GM21717 (cell line): Measurements from ENCODE around the gene TMIGD3.
A peak's percentile ranks its signal among the peaks of the same experiment; 100 is the strongest.
"Not testable (repeated sequence)": the region's sequence is repeated elsewhere in the genome, so short reads cannot be mapped to it uniquely, and the experiment has no call there.

ENCODE experiments used
- ATAC-seq: cut with Tn5 transposase; IDR thresholded peaks from one replicate; pipeline ENCODE4 v1.9.1; 2021; ENCODE audit warnings: mild to moderate bottlenecking, moderate library complexity; ENCODE audit not compliant: unreplicated experiment

TMIGD3 gene

DNA sequence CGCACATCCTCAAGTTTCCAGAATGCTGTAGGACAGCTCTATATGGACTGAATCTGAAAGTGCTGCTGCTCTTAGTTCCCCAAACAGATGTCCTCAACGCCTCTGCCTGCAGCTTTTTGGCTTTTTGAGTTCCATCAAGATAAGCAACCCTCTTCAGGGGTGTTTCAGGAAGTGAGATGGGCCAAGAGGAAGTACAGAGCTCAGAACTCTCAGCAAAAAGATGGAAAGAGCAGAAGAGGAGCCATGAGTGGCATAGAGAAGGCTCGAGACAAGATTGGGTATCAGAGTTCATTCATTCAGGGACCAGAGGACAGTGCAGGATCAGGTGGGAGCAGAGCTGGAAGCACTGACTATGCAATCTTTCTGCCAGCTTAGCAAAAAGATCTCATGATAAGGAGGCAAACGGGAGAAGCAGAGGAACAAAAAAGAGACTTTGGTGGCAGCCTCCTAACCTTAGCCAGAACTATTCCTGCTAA, at the start of gene TMIGD3, which contains the start of gene ADORA3:
Gene TMIGD3 (minus strand): TSS at position 49 of the 476 bp plus-strand sequence. CDS start 279 bp downstream, outside the sequence.
Gene ADORA3 (minus strand): TSS at position 49 of the 476 bp plus-strand sequence. CDS start 279 bp downstream, outside the sequence.
- no peak for ATAC-seq

DNA sequence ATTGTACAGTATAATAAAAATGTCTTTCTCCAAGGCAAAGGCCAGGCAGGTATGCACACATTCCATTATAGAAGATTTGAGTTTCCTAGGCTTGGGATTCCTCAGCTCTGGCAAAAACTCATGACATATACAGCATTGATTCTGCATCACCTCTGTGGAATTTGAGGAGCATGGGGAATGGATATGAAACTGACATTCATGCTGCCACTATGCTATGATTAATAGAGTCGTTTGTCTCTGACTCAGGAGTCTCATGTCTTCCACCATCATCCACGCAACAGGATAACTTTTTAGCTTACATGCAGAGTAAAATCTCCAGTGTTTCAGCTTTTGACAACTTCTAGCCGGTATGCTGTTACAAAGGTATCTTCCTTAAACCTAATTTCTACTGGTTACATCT, 49.8 kb upstream of the TMIGD3 start:
- no peak for ATAC-seq

DNA sequence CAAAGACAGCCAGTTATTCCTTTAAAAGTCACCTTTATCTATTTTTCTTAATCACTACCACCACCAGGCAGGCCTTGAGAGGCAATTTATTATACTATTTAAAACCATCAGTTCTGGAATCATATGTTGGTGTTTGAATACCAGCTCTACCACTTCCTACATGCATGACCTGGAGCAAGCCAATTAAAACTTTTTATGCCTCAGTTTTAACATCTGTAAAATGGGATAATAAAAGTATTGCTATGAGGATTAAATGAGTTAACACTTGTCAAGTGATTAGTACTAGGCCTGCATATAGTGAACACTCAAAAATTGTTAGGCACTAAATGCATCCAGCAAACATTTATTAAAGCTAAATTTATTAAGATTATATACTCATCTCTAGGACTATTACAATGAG, 49.2 kb upstream of the TMIGD3 start:
- ATAC-seq, result no peak

DNA sequence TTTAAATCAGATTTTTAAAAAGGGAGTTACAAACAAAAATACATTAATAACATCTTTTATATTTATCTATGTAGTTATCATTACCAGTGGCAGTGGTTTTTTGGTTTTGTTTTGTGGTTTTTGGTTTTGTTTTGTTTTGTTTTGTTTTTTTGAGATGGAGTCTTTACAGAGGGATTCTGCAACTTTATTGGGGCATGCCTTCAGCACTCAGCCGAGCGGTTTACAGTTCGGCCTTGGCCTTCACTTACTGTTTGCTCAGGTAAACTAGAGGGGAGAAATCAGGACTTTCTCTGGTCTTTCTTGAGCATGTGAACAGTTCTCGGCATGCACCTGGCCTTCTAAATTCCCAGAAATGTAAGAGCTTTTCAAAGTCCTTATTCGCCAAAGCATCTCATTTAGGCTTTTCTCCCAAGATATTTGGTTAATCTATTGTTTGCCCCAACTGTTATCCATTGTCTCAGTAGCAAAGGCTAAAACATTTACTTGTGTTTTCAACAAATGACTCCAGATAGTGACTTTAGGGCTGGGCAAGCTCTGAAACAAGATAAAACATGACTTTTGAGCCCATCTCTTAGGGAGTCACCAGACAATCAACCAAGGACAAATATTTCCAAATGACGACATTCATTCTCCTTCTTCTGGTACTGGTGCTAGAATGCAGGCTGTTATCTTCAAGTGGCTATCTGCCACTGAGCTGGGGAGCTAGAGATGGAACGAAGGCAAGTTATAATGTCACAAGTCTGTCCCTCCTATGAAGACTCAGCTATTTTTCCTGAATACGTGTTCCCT, 48.4 kb upstream of the TMIGD3 start:
- no peak for ATAC-seq

DNA sequence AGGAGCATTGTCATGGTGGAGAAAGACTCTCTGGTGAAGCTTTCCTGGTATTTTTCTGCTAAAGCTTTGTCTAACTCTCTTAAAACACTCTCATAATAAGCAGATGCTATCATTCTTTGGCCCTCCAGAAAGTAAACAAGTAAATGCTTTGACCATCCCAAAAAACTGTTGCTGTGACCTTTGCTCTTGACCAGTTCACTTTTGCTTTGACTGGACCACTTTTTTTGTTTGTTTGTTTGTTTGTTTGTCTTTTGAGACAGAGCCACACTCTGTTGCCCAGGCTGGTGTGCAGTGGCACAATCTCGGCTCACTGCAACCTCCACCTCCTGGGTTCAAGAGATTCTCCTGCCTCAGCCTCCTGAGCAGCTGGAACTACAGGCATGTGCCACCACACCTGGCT, 44.4 kb upstream of the TMIGD3 start:
- not testable (repeated sequence) for ATAC-seq

DNA sequence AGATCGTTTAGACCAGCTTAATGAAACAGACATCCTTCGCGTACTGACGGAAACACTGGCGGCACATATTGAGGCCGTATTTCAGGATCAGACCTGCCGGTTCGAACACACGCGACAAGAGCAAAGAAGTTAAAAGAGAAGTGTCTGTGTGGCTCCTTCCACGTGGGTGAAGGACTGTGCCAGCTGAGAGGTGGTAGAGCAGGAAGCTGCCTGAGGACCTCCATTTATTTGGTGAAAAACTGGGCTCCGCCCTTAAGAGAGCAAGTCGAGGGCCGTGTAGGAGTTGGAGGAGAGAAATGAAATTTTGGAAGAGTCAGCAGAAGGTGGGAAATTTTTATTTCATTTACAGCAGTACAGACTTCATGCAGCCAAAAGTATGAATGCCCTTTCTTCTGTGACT, 38.8 kb upstream of the TMIGD3 start:
- no peak for ATAC-seq

DNA sequence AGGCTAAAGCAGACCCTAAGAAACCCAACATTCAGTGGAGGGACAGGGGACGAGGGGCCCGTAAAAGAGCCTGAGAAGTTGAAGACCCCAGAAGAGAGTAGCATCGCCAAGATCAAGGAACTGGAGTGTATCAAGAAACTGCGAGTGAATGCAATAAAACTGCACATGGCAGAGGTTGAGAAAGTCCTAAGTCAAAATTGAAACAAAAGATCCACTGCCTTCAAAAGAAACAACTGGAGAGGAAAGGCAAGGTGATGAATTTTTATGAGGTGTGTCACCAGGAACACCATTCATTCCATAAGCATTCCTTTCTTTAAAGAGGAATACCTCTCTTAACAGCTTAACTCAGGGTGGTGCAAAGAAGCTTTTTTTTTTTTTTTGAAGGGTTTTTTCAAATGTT, 38.3 kb upstream of the TMIGD3 start:
- no peak for ATAC-seq

DNA sequence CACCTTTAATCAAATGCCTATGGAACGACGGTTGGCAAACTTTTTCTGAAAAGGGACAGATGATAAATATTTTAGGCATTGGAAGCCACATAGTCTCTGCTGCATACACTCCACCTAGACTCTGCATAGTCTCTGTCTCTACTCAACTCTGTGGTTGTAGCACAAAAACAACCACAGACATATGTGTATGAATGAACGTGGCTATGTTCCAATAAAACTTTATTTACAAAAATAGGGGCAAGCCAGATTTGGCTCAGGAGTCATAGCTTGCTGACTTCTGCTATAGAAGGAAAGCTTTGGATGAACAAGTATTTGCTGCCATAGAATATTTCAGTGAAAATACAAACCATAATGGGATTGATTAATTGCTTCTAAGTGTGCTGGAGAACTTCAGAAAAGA, 37.5 kb upstream of the TMIGD3 start:
- ATAC-seq, result no peak

DNA sequence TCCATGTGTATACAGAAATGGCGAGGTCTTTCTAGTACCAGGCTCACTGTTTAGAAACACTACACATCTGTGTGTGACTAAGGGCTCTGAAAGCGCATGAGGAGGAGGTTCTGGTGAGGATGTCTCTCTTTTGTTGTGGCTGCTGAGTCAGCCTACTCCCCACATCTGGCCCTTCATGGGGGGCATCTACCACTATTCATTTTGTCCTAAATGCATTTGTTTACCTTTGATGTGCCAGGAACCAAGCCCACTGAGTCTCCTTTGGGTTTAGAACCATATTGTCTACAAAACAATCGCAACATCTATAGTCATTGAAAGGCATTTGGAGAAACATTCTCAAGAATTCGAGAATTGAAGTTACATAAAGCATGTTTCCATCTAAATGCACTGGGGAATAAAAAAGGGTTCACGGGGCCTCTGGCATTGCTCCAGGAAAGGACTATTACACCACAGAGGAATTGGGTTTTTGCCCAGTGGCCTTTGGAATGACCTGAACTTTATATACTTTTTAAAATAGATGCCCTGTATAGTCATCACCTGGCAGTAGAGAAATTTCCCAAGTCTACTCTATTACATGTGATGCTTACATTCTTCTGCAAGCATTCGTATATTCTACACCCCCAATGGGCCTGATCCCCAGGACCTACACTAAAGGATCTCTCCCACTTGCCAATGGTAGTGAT, 35.1 kb upstream of the TMIGD3 start:
- no peak for ATAC-seq

DNA sequence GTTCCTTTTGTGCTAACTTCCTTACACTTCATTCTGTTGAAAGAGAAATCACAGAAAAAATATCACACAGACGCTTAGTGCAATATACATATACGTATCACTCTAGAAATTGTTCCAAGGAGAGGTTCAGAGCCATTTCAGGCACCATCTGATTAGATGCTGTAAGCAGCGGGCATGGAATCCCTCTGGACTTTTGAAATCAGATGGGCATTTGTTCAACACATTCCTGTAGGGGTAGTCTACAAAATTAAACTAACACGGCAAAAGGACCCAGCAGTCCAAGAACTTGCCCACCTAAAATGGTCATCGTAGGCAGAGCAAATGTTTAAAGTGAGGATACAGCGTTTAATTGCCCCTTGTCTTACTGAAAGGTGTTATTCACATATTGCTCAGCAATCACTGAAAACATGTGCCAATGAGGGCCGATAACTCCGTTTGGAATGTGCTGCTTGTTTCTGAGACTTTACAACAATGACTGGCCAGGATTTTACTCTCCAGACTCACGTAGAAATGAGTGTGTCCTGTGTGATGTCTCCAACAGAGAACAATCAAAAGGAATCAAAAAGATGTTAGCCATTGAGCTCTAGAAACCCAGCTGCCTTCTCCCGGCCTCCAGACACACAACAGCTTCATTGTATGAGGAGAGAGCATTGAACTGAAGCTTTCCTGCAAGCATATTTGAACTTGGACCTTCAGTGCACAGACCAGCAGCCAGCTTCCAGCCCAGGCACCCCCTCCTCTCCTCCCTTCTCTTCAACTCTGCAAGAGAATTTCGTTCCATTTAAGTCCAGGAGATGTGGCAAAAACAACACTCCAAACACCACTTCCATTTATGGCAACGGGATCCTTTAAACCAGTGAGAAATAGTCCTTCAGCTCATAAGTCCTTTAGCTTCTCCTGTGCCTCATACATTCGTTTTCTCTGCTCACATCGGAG, 32.1 kb upstream of the TMIGD3 start:
- no peak for ATAC-seq

DNA sequence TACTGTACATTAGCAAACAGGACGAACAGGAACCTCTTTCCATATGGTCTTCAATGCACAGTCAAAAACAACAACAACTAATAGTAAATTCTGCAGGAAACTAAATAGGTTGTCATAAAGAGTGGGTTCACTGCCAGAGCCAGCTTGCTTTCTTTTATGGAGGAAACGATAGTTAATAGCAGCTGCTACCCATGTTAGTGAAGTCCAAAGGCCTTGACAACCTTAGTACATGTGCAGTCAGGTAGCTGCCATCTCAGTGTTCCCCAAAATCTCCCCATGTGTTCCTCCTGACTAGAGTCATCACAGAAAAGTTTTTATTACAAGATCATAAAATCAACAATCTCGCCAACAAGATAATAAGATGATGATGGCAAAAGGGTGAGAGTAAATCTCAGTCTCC, 16.6 kb upstream of the TMIGD3 start:
- no peak for ATAC-seq

DNA sequence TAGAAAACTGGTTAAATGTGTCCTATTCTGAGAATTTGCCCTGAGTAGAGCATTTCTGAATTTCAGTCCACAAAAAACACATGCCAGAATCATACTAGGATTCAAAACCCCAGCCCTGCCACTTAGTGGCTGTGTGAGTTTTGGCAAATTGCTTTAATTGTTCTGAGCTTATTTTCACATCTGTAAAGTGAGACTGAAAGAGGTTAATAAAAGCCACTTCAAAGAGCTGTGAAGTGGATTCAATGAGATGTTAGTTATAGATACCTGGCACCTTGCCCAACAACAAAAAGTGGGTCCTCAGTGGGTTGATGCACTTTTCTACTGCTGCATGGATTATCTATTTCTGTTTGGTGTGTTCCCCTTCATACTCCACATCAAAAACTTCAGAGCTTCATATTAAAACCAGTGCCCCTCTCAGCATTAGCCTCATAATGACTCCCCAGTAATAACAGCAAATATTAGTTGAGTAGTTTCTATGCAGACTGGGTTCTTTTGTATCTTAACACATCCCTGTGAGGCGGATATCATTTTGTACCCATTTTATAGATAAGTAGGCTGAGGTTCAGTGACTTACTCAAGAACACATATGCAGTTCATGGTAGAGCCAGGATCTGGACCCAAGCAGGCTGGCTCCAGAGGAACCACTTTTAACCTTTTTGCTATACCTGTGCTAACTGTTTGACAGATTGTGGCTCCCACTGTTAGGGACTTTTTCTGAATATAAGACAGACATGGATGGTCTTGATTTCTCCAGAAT, 14.2 kb upstream of the TMIGD3 start:
- ATAC-seq, result no peak

DNA sequence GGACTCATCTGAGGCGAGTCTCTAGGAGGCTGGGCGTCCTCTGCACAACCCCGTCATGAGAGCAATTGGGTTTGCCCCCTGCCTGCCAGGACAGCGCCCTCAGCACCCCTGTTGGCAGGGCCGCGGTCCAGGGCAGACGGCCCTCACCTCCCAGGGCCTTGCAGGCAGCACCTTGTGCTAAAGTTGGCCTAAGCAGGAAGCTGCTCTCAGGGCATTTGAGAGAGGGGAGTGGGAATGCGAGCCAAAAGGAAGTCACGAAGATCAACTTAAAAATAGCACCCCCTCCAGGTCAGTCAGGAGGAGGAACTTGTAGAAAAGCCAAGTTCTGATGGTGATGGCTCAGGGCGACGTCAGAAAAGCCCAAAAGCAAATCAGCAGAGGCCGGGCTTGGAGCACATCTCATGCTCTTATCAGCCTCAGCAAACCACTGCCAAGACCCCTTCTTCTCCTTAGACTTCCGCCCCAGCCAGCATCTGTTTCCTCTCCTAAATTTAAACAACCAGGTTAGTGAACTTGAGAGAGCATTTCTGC, 12.6 kb upstream of the TMIGD3 start:
- peak; percentile 41 for ATAC-seq

DNA sequence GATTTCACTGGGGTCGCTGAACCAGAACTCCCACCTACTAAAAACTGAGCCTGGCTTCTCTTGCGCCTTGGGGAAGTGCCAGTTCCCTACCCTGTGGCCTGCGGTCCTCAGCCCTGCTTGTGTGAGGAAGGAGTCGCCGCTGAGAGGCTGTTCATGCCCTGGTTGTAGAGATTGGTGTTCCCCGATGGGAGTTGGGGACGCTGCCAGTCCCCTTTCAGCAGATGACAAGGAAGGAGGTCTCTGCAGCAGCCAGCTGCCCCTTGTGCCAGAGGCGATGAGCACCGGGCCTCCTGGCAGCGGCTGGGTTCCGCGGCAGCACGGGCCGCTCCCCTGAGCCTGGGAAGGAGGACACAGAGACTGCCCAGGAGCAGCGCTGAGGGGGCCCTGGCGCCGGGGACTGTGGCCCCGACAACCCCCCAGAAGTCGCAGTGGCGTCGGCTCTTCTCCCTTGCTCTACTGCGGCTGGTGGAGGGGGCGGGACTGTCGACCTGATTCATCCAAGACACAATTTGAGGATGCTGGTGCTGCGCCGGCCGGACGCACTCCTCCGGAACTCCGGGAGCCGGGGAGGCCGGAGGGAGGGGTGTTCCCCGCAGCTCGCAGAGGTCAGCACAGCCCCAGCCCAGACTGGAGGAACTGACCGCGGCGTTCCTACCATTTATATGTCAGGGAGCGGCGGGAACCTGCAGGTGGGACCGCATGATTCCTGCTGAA, 12.0 kb upstream of the TMIGD3 start:
- ATAC-seq, result peak; percentile 15

DNA sequence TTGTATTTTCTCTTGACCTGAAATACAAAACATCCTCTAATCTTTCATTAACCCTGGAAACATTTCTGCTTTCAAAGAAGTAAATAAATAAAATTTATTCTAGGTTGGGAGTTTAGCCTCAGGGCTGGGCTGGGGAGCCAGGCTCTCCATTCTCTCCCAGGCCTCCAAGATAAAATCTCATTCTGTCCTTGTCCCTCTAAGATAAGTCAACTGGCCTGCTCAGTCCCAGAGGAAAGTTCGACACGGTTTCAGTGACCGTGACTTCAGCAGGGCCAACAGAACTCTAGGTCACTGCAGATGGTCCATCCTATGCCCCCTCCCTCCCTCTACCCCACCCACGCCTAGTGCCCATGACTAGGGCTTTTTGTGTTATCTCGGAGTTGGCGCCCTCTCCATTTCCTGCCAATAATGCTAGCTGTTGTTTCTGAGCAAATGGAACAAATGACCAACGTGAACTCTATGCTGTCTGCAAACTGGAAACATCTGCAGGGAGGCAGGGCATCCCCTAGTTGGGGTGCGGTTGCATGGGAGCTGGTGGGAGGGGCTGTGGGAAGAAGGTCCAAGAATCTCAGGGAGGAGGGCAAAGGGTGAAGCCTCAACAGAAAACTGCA, 10.1 kb upstream of the TMIGD3 start:
- ATAC-seq, result no peak

DNA sequence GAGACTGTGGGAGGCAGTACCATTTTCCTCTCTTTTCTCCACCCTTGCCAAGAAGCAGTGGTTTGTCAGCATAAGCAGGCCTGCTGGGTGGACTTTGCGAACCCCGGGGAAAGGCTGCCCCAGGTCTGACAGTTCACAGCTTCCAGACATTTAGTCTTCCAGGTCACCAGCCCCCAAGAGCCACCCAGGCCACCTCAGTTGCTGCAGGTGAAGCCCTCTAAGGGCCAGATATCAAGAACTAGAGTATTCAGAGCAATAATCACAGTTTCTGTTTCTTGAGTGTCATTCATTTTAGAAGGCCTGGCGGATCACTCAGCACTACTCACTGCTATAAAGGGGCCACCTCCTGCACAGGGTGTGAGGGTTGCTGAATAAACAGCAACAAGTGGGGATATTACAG, 9.5 kb upstream of the TMIGD3 start:
- no peak for ATAC-seq

DNA sequence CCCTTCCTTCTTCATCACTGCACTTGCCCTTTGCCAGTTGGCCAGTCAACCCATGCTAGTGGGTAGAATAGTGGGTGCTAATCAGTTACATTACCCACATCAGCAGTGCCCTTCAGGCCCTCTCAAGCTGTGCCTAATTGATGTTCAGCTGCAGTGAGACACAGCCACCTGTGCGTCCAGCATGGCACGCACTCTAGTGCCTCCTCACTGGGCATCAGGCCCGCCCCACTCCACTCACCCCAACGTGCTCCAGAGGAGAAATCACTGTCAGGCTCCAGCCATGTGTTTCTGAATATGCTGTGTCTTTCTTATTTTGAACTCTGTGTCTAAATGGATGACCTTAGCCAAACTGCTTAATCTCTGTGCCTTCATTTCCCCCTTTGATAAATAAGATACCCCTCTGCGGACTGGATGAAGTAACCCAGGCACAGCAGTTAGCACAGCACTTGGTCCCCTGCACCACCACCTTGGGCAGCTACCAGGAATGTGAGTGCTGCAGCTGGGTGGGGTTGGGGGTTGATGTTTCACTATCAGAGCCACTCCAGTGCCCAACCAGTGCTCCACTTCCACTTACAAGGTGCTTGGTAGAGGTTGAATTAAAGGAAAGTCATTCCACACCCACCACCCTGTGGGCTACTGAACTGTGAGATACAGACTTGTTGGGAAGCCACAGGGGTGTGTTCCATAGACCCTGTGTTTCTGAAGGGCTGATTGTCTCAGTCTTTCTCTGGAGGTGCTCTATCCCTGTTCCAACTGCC, 8.9 kb upstream of the TMIGD3 start:
- ATAC-seq, result no peak

DNA sequence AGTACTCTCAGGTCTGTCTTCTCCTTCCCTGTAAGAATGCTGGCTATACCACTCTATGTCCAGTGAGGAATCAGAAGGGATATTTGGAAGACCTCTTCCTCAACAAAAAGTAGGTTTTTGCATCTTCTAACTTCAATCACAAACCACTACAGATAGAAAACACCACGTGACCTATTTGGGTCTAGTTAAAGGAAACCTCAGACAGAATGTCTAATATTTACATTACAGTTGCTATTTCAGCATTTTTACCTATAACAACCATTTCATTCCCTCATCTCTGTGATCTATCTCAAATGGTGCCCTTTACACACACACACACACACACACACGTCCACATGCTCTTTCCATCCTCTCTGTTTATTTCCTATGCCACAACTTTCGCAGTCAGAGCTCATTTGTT, 7.9 kb upstream of the TMIGD3 start:
- no peak for ATAC-seq
